ENCODE data around the gene ZNF83.
"Not testable (repeated sequence)": the region's sequence is repeated elsewhere in the genome, so short reads cannot be mapped to it uniquely, and the experiment has no call there.

Gene ZNF83

DNA sequence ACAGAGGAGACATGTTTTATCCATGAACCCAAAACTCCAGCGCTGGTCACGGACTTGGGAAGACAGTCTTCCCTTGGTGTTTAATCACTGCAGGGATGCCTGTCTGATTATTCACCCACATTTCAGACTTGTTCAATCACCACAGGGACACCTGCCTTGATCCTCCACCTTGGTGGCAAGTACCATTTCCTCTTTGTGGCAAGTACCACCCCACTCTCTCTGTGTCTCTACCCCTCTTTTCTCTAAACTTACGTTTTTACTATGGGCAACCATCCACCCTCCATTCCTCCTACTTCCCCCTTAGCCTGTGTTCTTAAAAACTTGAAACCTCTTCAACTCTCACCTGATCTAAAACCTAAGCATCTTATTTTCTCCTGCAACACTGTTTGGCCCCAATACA lies 16.8 kb downstream of the ZNF83 start:
- H3K36me3 ChIP-seq (ENCODE audit: insufficient read depth, low read length): peaks cover 6% of the 10 kb centered on the region

DNA sequence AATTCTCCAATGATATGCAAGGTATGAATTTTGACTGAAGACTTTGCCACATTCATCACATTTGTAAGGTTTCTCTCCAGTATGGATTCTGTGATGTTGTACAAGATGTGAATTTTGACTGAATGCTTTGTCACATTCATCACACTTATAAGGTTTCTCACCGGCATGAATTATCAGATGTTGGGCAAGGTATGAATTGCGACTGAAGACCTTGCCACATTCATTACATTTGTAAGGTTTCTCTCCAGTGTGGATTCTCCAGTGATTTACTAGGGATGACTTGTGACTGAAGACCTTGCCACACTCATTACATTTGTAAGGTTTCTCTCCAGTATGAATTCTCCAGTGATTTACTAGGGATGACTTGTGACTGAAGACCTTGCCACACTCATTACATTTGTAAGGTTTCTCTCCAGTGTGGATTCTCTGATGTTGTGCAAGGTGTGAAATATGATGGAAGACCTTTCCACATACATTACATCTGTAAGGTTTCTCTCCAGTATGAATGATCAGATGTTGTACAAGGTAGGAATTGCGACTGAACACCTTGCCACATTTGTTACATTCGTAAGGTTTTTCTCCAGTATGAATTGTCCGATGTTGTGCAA lies 24.8 kb downstream of the ZNF83 start:
- H3K36me3 ChIP-seq (ENCODE audit: insufficient read depth, low read length): peaks cover 23% of the 10 kb centered on the region
- H3K9me3 ChIP-seq (ENCODE audit: control insufficient read depth, insufficient read depth, low read length): peaks cover 16% of the 10 kb centered on the region; the same call in 1 of the 2 replicates
- no peaks in the 10 kb centered on the region for H3K4me1 ChIP-seq (ENCODE audit: insufficient read depth, low read length)
- no peak overlapping the region for H3K9ac ChIP-seq (ENCODE audit: low read depth, low read length)

More for the DNA sequence above, 16.8 kb downstream of the ZNF83 start:
- Histone ChIP-seq H3K9me3 (ENCODE audit: control insufficient read depth, insufficient read depth, low read length) (no peaks in the 10 kb centered on the region; the same call in 1 of the 2 replicates), H3K4me1 (ENCODE audit: insufficient read depth, low read length) (no peaks in the 10 kb centered on the region), H3K9ac (ENCODE audit: low read depth, low read length) (no peak overlapping the region)

DNA sequence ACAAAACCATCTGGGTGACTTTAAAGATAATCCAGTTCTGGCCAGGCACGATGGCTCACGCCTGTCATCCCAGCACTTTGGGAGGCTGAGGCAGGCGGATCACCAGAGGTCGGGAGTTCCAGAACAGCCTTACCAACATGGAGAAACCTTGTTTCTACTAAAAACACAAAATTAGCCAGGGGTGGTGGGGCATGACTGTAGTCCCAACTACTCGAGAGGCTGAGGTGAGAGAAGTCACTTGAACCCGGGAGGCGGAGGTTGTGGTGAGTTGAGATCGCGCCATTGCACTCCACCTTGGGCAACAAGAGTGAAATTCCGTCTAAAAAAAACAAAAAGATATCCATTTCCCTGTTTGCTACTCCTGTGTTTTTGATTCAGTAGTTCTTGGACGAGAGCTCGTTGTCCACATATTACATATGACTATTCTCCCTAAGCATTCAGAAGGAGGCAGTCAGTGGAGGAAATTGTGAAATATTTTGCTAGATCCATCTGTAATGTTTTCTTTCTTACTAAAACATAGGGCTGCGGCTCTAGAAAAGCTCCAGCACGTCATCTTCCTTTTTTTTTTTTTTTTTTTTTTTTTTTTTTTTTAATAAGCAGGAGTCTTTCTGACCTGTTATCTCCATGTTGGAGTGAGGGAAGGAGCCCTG lies 34.5 kb downstream of the ZNF83 start:
- H3K9ac ChIP-seq (ENCODE audit: low read depth, low read length): no peak overlapping the region
- no peaks in the 10 kb centered on the region for H3K4me1 ChIP-seq (ENCODE audit: insufficient read depth, low read length)
- H3K9me3 ChIP-seq (ENCODE audit: control insufficient read depth, insufficient read depth, low read length): no peaks in the 10 kb centered on the region
- no peaks in the 10 kb centered on the region for H3K36me3 ChIP-seq (ENCODE audit: insufficient read depth, low read length)

DNA sequence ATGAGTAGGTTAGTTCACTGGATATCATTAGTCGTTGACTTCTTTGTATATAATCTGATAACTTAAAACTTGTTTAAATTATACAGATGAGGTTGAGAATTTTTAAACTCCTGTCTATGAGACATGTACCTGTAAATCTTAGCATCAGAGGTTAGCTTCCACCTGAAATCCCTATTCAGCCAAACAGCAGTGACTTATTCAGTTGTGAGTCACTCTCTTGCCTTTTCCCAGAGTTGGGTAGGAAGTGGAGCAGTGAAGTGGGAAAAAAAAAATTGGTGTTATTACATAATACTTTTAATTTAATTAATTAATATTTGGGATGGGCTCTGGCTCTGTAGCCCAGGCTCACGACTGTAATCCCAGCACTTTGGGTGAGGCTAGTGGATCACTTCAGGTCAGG lies 35.2 kb downstream of the ZNF83 start:
- H3K9me3 ChIP-seq (ENCODE audit: control insufficient read depth, insufficient read depth, low read length): no peaks in the 10 kb centered on the region
- no peaks in the 10 kb centered on the region for H3K36me3 ChIP-seq (ENCODE audit: insufficient read depth, low read length)
- H3K9ac ChIP-seq (ENCODE audit: low read depth, low read length): no peak overlapping the region

DNA sequence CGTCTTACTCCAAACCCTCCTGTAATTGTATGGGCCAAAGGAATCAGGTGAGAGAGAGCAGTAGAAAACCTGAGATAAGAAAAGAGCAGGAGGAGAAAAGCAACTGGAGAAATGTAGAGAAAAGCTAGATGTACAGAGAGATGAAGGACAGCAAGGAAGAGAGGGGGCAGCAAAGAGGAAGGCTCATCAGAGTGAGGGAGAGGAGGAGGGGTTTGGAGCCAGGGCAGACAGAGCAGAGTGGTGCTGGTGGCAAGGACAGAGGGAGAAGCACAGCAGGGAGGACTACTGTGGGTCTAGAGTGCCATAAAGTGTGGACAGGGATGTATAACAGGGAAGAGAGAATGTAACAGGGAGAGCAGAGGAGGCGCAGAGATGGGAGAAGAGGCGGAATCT lies 36.2 kb downstream of the ZNF83 start:
- peak overlapping the region; percentile 79; the same call in 1 of the 2 replicates for H3K9ac ChIP-seq (ENCODE audit: low read depth, low read length)
- H3K9me3 ChIP-seq (ENCODE audit: control insufficient read depth, insufficient read depth, low read length); H3K4me1 ChIP-seq (ENCODE audit: insufficient read depth, low read length); H3K36me3 ChIP-seq (ENCODE audit: insufficient read depth, low read length): not testable (repeated sequence)

More for the DNA sequence above, 35.2 kb downstream of the ZNF83 start:
- no peaks in the 10 kb centered on the region for H3K4me1 ChIP-seq (ENCODE audit: insufficient read depth, low read length)

DNA sequence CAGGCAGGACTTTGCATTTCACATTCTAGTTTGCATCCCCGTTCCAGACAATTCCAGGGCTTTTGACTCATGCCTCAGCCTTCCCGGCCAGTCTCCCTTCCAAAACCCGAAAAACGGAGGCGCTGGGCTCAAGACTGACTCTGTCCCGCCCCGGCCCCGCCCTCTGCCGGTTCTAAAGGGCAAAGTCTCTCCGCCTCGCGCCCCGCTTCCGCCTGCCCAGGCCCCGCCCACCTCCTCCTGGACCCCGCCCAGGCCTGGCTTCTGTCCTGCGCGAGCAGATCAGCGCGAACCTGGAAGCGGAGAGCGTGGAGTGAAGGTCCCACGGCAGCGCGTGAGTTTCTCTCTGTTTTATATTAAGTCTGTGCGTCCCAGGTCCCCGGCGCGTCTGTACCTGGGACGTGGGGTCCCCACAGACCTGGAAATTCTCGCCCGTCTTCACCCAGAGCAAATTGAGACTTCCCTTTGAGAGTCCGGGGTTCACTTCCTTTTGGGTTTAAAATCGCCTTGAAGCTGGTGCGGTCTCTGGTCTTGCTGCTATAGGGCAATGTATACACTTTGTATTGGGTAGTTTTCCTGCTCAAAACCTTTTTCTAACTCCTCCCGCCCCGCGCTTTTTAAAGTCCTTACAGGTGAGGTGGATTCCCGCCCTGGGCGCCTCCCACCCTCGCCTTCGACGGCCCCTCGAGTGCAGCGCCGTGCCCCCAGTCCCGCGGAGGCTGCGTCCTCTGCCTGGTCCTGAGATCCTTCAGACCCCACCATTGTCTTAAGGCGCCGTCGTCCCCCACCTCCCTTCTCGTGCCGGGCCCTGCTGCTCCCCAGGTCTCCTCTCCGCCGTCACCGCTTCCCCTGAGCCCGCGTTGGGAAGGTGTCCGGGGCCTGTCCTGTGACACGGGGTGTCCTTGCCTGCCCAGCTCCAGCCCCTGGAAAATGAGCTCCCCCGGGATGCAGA lies 36.9 kb downstream of the ZNF83 start:
- no peaks in the 10 kb centered on the region; the same call in 1 of the 2 replicates for H3K9me3 ChIP-seq (ENCODE audit: control insufficient read depth, insufficient read depth, low read length)
- H3K4me1 ChIP-seq (ENCODE audit: insufficient read depth, low read length): no peaks in the 10 kb centered on the region
- H3K36me3 ChIP-seq (ENCODE audit: insufficient read depth, low read length): peaks cover 4% of the 10 kb centered on the region; the same call in 1 of the 2 replicates
- peak overlapping the region; percentile 79 for H3K9ac ChIP-seq (ENCODE audit: low read depth, low read length)

DNA sequence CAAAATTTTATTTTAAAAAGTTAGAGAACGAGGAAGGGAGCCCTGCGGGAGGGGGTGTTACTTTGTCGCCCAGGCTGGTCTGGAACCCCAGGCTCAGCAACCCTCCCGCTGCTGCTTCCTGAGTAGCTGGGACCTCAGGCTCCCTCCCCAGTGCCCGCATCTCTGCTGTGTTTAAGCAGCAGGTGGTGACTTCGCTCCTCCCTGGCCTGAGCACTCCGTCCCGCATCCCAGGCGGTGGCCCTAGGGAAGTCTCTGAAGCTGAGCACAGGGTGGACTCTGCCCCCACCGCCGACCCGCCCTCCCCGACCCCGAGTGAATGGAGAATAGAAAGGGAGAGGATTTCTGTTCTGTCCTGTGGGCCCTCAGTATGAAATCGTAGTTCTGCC lies 37.5 kb downstream of the ZNF83 start:
- Histone ChIP-seq H3K36me3 (ENCODE audit: insufficient read depth, low read length) (peaks cover 9% of the 10 kb centered on the region; the same call in 1 of the 2 replicates), H3K4me1 (ENCODE audit: insufficient read depth, low read length) (no peaks in the 10 kb centered on the region), H3K9ac (ENCODE audit: low read depth, low read length) (peak overlapping the region; percentile 79), H3K9me3 (ENCODE audit: control insufficient read depth, insufficient read depth, low read length) (no peaks in the 10 kb centered on the region; the same call in 1 of the 2 replicates)

DNA sequence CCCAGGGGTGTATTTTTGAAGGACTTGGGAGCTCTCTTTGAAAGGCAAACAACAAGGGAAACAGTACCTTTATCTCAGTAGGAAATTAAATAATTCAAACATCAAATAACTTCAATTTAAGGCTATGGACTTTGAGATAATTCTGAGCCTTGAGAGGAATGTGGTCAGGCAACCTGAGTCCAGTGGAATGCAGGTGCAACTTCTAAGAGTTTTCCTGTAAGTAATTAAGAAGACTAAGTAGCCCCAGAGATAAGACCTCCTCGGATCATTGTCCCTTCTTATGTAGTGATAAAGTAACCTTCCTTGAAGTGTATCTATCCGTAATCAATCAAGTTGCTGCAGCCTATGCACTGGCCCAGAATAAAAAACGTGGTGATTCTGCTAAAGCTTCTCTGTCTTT lies 38.9 kb downstream of the ZNF83 start:
- Histone ChIP-seq H3K36me3 (ENCODE audit: insufficient read depth, low read length) (peaks cover 10% of the 10 kb centered on the region; the same call in 1 of the 2 replicates), H3K4me1 (ENCODE audit: insufficient read depth, low read length) (no peaks in the 10 kb centered on the region), H3K9me3 (ENCODE audit: control insufficient read depth, insufficient read depth, low read length) (no peaks in the 10 kb centered on the region; the same call in 1 of the 2 replicates), H3K9ac (ENCODE audit: low read depth, low read length) (no peak overlapping the region)

DNA sequence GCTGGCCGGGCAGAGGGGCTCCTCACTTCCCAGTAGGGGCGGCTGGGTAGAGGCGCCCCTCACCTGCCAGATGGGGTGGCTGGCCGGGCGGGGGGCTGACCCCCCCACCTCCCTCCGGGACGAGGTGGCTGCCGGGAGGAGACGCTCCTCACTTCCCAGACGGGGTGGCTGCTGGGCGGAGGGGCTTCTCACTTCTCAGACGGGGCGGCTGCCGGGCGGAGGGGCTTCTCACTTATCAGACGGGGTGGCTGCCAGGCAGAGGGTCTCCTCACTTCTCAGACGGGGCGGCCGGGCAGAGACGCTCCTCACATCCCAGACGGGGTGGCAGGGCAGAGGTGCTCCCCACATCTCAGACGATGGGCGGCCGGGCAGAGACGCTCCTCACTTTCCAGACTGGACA lies 44.7 kb downstream of the ZNF83 start:
- not testable (repeated sequence) for H3K4me1 ChIP-seq (ENCODE audit: insufficient read depth, low read length); H3K9me3 ChIP-seq (ENCODE audit: control insufficient read depth, insufficient read depth, low read length); H3K9ac ChIP-seq (ENCODE audit: low read depth, low read length)
- peaks cover 10% of the 10 kb centered on the region; the same call in 1 of the 2 replicates for H3K36me3 ChIP-seq (ENCODE audit: insufficient read depth, low read length)

DNA sequence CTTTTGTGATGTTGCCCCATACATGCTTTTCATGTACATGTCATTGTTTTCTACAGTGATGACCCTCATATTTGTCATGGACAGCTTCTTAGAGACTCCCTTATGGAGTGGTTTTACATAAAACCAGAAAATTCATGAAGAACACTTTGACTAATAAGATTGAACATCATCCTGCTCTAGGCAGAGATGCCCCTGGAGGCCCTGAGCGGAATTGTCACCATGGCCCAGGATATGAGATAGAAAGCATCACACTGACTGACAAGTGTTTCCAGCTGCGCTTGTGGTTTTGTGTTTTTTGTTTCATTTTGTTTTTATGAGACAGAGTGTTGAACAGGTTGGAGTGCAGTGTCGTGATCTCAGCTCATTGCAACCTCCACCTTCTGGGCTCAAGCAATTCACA lies 45.9 kb downstream of the ZNF83 start:
- Histone ChIP-seq H3K9me3 (ENCODE audit: control insufficient read depth, insufficient read depth, low read length) (no peaks in the 10 kb centered on the region; the same call in 1 of the 2 replicates), H3K9ac (ENCODE audit: low read depth, low read length) (no peak overlapping the region), H3K36me3 (ENCODE audit: insufficient read depth, low read length) (peaks cover 10% of the 10 kb centered on the region; the same call in 1 of the 2 replicates), H3K4me1 (ENCODE audit: insufficient read depth, low read length) (no peaks in the 10 kb centered on the region)

DNA sequence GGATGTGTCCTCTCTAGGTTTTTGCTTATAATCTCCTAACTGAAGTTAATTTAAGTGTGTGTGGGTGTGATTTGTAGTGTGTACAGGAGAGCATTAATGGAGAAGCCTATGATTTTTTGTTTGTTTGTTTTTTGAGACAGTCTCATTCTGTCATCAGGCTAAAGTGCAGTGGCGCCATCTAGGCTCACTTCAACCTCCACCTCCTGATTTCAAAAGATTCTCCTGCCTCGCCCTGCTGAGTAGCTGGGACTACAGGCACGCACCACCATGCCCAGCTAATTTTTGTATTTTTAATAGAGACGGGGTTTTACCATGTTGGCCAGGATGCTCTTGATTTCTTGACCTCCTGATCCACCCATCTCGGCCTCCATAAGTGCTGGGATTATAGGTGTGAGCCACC lies 47.4 kb downstream of the ZNF83 start:
- Histone ChIP-seq H3K9me3 (ENCODE audit: control insufficient read depth, insufficient read depth, low read length) (no peaks in the 10 kb centered on the region), H3K36me3 (ENCODE audit: insufficient read depth, low read length) (peaks cover 3% of the 10 kb centered on the region; the same call in 1 of the 2 replicates), H3K4me1 (ENCODE audit: insufficient read depth, low read length) (no peaks in the 10 kb centered on the region), H3K9ac (ENCODE audit: low read depth, low read length) (no peak overlapping the region)

DNA sequence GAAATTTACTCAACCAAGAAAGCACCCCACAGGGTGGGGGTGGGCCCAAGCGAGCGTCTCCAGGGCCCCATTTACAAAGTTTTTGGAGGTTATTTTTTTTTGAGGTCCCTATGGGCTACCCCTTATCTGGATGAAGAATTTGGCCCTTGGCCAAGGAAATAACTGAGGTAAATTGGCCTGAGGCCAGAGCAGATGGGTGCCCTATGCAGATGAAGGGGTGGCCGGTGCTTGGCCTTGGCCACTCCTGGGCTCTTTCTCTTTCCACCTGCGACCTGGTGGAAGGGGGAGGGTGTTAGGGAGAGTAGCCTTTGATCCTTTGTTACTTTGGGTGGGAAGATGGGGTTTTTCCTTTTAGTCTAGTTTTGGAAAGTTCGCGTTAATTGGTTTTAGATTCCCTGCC lies 52.6 kb downstream of the ZNF83 start:
- Histone ChIP-seq H3K36me3 (ENCODE audit: insufficient read depth, low read length) (peaks cover 3% of the 10 kb centered on the region), H3K4me1 (ENCODE audit: insufficient read depth, low read length) (no peaks in the 10 kb centered on the region), H3K9ac (ENCODE audit: low read depth, low read length) (no peak overlapping the region), H3K9me3 (ENCODE audit: control insufficient read depth, insufficient read depth, low read length) (no peaks in the 10 kb centered on the region; the same call in 1 of the 2 replicates)

DNA sequence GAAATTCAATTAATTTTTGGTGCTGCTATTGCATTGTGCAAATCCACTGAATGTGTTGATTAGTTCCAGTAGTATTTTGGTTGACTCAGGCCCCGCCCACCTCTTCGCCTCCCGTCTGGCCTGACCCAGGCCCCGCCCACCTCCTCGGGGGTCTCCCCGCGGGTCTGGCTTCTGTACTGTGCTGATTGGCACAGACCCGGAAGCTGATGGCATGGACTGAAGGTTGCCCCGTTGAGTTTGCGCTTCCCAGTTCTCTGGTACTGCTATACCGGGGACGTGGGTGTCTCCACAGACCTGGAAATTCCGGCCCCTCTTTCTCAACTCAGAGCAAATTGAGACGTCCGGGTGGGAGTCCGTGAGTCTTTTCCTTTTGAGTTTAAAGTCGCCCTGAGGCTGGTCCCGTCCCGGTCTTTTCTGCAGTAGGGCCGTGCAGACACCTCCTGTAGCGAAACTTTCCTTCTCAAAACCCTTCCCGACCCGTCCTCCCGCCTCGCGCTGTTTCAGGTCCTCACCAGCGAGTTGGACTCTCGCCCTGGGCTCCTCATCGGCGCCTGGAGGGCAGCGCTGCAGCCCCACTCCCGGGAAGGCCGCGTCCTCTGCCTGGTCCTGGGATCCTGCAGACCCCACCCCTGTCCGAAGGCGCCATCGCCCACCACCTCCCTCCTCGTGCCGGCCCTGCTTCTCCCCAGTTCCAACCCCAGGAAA lies 53.3 kb downstream of the ZNF83 start:
- H3K4me1 ChIP-seq (ENCODE audit: insufficient read depth, low read length): no peaks in the 10 kb centered on the region
- H3K36me3 ChIP-seq (ENCODE audit: insufficient read depth, low read length): peaks cover 9% of the 10 kb centered on the region
- no peaks in the 10 kb centered on the region; the same call in 1 of the 2 replicates for H3K9me3 ChIP-seq (ENCODE audit: control insufficient read depth, insufficient read depth, low read length)
- peak overlapping the region; percentile 36; the same call in 1 of the 2 replicates for H3K9ac ChIP-seq (ENCODE audit: low read depth, low read length)

All from ES-I3 (cell line).